COLO668 (cell line): ENCODE results near the gene SERPINI1.
"Not testable (repeated sequence)": the region's sequence is repeated elsewhere in the genome, so short reads cannot be mapped to it uniquely, and the experiment has no call there.

Source experiments
- DNase-seq: peaks from one replicate; lab custom pipeline; 2025; ENCODE audit not compliant: unreplicated experiment; lab: John Stamatoyannopoulos, UW

SERPINI1 gene

DNA sequence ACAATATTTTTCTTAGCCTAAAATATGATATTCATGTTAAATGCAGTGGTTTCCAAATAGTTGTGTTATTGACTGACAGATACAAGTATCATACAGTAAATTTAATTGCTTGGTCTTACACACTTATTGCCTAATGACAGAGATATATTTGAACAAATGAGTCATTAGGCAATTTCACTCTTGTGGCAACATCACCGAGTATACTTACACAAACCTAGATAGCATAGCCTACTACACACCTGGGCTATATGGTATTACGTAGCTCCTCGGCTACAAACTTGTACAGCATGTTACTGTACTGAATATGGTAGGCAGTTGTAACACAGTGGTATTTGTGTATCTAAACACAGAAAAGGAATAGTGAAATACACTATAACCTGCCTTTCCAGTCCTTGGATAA lies 50.3 kb downstream of the SERPINI1 start:
- DNase-seq: no peak

DNA sequence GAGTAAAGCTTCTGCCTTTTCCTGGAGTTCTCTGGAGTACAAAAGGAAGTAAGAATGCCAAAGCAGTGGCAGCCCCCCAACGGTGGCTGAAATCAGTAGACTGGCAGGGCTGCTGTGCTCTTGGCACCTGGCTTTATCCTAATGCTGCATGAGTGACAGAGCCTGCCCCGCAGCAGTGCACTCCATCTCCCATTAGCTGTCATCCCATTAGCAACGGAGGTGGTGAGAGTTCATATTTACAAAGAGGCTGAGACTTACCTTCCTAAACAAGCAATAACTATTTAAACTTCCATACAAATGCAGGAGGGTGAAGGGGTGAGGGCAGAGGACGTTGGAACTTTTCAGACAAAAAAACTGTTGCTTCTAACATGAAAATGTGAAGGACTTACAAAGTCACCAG lies 51.9 kb downstream of the SERPINI1 start:
- no peak for DNase-seq

DNA sequence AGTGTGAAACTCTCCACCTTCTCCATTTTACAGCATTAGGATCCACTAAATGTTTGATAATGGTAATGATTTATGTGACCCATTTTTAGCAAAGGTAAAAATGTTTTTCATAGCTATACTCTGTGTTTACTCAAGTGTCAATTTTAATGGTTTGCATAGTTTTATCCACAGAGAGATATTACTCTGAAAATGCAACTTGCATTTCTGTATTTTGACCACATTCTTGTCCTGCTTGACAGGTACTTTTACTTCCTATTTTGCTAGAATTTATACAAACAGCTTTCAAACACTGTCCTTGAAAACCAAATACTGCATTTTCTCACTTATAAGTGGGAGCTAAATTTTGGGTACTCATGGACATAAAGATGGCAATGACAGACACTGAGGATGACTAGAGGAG lies 62.9 kb downstream of the SERPINI1 start:
- no peak for DNase-seq

DNA sequence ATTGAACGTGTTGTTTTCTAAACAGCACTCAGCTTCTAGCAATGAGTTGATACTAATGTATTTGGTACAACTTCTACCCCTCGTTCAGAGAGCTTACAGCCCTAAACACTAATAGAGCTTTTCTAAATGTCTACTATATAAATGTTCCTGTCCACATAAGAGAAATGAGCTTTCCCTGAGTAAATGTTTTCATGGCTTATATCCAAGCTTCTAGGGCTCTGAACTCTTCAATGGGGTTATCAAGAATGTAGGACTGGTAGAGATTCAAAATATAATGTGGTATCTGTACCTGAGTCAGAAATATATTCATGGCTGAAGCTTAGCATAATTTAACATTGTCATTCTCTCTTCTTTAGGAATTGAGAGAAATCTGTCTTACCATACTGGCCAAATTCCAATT lies 73.4 kb downstream of the SERPINI1 start:
- no peak for DNase-seq

DNA sequence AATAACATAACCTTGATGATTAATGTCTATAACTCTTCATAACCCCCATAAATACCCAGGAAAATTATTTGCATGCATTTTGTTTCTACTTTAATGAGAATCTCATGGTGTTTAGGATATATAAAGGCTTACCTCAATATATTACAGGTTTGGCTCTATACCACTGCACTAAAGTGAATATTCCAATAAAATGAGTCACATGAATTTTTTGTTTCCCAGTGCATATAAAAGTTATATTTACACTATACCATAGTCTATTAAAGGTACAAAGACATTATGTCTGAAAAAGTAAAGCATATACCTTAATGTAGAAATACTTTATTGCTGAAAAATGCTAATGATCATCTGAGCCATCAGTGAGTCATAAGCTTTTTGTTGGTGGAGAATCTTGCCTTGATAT lies 74.7 kb downstream of the SERPINI1 start:
- no peak for DNase-seq

DNA sequence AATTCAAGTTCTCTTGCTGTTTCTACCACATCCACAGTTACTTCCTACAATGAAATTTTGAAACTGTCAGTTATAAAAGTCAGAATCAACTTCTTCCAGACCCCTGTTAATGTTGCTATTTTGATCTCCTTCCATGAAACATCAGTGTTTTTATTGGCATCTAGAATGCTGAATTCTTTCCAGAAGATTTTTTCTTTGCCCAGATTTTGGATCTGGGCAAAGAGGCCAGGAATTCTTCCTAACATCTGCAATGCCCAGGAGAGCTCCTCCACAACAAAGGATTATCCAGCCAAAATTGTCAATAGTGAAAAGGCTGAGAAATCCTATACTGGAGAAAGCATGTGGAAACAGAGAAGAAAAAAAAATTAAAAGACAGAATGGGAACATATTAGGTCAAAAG lies 75.5 kb downstream of the SERPINI1 start:
- DNase-seq: no peak

DNA sequence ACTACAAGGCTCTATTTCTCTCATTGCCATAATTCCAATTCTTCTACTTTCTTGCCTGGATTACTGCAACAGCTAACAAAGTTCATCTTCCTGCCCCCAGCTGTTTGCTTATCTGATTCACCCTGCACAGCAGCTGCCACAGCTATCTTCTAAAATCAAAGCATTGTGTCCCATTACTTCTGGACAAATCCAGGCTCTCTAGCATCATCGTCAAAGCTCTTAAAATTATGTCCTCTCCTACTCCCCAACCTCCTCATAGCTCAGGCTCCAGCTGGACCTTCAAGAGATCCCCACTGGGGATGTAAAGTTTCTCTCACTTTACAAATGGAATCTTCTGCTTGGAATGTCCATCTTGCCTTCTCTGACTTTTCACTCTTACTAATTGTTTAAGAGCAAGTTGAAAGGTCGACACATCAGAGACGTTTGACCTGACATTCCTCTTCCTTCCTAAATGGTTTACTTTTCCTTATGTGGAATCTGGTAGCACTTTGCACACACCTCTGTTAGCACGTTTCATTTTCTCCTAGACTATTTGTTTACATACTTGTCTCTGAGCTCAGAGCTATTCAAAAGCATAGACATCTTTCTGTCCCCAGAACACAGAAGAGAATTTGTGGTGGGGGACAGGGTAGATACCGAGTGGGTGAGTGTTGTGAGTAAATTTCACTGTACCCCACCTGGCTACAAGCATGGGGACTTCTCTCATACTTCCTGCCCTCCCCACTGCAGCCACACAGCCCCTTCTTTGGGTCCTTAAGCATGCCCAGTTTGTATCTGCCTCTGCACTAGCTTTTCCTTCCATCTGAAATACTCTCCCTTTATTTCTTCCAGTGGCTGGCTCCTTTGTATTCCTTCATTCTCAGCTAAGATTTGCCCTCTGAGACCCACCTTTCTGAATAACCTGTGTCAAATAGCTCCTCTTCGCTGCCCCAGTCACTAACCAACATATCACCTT lies 77.9 kb downstream of the SERPINI1 start:
- DNase-seq: no peak

DNA sequence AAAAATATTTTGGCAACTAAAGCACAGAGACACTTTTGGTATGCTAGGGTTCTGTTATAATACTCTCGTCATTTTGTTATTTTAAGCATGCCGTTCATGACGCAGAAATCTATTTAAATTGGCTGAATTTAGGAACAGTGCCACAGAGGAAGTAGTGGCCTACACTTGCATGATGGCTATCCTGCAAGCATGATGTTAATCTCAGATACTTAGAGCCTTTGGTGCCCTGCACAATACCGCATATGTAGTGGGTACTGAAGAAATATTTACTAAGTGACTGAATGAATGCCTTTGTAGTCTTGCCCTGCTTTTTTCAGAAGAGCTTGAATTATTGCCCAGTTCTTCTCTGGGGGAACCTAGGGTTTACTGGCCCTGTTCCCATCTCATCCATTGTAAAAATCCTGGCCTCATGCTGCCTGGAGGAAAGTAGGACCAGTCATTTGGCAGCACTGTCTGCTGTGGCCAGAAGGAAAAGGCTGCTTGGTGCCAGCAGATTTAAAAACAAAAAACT lies 79.0 kb downstream of the SERPINI1 start:
- DNase-seq: no peak

DNA sequence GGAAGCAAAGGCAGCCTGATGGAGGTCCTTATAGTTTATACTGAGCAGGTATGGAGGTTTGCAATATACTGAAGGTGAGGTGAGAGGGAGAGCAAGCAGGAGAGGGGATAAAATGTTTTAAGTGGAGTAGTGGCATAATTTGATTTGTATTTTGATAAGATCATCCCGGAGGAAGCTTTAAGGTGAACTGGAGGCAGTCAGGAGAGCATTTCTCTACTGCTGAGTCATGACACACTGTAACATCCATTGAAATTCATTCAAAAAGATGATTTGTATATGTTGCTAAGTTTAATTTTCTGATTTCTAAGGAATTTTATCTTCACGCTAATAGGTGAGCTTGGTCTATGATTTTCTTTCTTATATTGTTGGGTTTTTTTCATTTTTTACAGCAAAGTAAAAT lies 81.4 kb downstream of the SERPINI1 start:
- DNase-seq: no peak

DNA sequence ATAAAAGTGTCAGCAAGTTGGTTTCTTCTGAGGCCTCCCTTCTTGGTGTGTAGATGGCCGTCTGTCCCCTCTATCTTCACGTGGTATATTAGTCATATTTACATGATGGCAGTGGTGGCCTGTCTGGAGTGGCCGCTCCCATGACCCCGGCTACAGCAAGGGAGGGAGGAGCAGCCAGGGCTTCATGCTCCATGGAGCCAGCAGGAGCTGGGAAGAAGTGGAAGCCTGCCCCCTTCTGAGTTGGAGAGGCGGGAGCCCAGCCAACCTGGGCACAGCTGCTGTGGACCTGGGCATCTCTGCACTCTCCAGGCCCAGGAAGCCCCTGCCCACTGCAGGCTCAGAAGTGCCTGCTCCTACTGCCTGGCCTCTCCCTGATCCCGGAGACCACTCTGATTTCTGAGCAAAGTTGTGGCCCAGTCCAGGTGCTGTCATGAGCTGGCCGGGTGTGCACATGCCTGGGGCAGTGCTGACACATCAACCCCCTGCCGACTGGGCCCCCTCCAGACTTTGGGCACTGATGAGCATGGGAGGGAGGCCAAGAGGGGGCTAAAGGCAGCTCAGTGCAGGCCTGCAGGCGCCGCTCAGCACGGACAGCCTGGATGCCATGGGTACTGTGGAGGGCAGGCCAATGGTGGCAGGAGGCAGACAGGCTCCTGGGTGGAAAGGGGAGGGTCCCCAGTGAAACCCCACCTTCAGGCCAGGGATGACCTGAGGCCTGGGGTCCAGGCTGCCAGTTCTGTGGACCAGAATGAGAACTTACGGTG lies 84.8 kb downstream of the SERPINI1 start:
- DNase-seq: no peak

DNA sequence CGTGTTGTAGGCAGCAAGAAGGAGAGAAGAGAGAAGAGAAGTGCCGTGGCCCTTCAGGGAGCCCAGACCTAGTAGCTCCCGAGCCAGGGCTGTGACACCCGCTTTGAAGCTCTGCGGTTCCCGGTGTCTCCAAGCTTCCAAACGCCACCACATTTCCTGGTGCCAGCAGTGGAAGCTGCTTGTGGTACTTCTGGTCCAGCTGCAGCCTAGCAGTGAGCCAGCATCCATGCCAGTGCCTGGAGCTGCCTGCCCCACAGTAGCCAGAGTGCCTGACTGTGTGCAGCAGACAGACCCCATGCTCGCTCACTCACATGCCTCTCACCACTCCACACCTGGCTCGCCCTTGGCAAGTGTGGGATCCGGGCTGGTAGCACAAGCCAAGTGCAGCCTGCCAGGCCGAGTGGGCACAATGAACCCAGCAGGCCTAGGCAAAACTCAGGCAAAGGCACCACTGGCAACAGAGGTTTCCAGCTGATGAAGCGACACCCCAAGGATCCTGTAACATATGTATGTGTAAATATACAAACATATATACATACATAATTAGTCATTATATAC lies 85.8 kb downstream of the SERPINI1 start:
- DNase-seq: no peak

DNA sequence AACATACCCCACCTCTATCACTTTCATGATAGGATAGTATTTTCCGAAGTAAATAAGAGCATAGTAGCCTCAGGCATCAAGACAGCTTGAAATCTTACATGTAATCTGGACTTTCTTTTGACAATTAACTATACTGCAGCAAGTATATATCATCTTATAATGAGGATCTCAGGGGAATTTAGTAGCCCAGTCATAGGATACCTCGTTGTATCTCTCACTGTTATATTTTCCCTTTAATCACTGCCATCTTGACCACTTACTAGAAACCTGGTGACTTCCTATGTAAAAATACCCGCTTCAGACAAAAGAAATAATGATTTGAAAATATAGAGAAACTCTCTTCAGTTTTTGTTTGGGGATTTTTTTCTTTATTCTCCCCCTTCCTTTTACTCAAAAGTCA lies 88.2 kb downstream of the SERPINI1 start:
- DNase-seq: no peak

DNA sequence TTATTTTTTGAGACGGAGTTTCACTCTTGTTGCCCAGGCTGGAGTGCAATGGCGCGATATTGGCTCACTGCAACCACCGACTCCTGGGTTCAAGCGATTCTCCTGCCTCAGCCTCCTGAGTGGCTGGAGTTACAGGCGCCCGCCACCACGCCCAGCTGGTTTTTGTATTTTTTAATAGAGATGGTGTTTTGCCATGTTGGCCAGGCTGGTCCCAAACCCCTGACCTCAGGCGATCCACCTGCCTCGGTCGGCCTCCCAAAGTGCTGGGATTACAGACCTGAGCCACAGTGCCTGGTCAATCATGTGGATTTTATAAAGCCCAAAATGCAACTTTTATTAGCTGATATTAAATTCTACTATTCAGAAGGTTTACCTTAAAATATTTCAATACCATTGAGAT lies 92.1 kb downstream of the SERPINI1 start:
- DNase-seq: not testable (repeated sequence)

DNA sequence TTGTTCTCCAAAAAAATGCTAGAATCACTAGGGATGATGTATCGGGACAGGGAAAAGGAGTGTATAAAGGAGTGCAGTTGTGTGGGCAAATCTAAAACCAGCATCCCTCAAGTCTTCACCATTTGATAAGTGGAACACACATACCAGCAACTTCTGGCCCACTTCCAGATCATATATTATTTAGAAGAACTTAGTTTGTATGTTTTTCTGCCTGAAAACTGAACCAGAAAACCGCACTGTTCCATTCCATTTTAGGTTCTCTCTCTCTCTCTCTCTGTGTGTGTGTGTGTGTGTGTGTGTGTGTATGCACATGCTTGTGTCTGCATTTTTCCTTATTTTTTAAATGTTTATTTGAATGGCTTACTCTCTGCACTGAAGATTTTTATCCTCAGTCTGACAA lies 93.5 kb downstream of the SERPINI1 start:
- DNase-seq: no peak

DNA sequence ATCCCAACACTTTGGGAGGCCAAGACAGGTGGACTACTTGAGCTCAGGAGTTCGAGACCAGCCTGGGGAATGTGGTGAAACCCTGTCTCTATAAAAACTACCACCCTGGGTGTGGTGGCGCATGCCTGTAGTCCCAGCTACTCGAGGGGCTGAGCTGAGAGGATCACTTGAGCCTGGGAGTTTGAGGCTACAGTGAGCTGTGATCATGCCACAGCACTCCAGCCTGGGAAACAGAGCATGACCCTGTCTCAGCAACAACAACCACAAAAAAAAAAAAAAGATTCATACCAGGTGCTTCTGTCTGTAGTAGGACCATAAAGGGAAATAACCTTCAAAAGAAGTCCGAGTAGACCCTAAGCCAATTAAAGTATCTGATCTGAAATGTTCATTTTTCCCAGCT lies 94.5 kb downstream of the SERPINI1 start:
- DNase-seq: no peak

DNA sequence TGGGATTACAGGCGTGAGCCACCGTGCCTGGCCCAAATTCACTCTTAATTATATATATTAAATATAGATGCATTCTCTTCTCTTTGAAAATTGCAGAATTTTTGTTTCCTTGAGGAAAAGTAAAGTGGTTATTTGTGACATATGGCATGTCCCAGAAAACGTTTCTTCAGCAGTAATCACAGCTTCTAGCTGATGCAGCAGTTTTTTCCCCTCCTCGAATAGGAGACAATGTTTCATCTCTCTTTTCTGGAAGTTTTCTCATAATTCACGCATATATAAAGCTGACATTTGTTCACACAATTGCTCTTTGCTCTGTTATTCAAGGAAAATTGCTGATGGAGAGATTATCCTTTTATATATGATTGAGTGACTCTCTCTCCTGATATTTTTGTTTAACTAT lies 99.8 kb downstream of the SERPINI1 start:
- no peak for DNase-seq

DNA sequence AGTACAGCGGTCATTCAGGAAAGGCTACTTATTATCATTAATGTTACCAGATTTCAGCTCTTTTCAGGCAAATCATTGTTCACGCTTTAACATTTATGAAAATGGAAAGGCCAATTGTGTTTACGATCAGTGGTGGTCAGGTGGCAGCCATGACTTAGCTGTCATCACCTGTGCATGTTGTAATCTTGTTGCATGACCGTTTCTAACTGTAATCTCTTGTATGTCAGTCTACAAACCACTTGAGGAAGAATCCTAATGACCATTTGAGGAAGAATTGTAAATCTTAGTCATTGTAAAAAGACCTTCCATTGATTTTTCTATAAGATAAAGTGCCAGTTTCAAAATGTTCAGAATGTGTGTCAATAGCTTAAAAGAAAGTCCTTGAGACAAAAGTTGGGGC lies 100.4 kb downstream of the SERPINI1 start:
- DNase-seq: no peak

DNA sequence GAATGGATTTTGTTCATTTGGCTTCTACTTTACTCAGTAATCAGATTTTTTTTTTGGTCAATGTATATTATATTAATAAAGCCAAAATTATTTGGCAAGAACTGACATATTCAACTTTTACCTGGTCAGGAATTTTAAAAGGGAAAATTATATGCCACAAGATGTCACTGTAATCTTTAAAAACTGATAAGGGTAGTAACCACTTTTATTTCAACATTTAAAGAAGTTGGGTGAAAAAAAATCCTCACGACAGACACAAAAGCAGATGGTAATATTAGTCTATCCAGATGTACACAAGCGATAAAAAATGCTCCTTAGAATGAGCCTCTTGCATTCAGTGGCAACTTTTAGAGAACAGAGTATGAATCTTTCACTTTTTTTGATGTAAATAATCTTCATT lies 101.9 kb downstream of the SERPINI1 start:
- no peak for DNase-seq

DNA sequence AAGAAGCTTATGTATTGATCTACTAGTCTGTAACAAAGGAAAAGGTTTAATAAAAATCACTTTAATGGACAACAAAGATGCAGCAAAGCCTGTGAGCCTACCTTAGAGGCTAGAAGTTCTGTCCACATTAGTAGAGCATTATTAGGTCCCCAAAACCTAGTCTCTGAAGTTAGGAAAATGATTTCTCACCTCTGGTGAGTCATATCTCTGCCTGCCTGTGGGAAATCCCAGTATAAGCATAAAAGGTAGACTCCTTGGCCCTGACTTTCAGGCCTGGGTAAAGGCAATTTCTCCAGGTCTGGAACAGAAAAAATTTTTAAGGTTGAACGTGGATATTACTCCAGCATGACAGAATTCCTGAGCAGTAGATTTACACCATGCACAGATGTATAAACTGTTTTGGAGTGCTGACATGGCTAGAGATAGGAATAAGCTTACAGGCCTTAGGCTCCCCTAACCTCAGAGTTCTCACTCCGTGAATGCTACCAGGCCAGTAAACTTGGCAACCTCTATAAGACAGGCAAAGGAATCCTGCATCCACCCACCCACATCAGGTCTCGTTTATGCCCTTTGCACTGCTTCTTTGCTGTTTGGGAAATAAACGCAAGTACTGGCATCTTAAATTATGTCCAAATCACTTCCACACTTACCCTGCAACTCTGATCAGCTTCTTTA lies 104.1 kb downstream of the SERPINI1 start:
- no peak for DNase-seq

DNA sequence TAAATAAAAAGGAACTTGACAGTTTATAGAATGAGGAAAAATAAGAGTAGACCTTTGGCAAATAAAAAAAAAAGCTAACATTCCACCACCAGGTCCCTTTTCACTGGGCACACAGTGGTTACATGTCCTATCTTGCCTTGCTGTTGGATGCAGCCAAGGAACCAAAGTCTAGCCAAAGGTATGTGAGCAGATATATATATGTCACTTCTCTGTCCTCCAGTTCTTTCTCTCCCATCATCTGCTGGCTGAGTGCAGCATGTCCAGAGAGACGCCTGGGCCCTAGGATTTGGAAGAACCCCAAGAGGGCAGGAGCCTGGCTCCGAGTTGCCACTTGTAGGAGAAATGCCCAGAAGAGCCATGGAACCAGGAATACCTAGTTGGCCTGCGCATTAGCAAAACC lies 104.7 kb downstream of the SERPINI1 start:
- no peak for DNase-seq

DNA sequence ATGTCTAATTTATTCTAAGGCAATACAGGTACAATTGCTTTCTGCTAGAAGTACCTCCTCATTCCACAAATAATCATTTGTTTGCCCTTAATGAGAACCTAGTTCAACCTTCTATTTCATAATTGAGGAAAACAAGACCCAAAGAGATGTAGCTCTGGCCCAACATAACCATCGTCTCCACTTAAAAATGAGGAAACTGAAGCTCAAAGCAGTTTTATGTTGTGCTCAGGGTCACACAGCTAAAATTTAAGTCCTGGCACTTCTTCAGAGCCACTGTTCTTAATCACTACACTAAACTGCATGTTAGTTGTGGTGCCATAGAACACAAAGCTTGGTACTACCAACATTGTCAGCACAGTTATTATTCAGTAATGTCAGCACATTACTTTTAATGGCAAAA lies 108.0 kb downstream of the SERPINI1 start:
- DNase-seq: no peak
